Activated T-helper 1 cell treated with anti-CD3 and anti-CD28 coated beads, Interleukin-12 subunit alpha, Interleukin-12 subunit beta, Interleukin-2, Interleukin-4 antibody, amounts not matched to agents 30 ng/mL and 10 ng/mL and 1 ng/mL, durations not matched to agents 14 hours and 24 hours and 36 hours (primary cell): ENCODE measurements around the gene MAPK8IP3. TPM values are rescaled to one million over a fixed set of nuclear protein-coding genes. Genes with fewer than 3 reads are reported as not detected.

ENCODE experiments used
- DNase-seq: peaks from one replicate; pipeline ENCODE4 v3.0.0; 2021; ENCODE audit warnings: low spot score
- H3K27ac Mint-ChIP-seq: one replicate; pipeline ENCODE4 v1.8.0; 2021; ENCODE audit warnings: mild to moderate bottlenecking, mixed read lengths
- H3K27me3 Mint-ChIP-seq: one replicate; pipeline ENCODE4 v1.8.0; 2022; ENCODE audit warnings: mild to moderate bottlenecking, moderate library complexity, mixed read lengths; ENCODE audit not compliant: insufficient read depth
- H3K36me3 Mint-ChIP-seq: one replicate; pipeline ENCODE4 v1.8.0; 2021; ENCODE audit warnings: low read depth, mixed read lengths
- H3K4me1 Mint-ChIP-seq: one replicate; pipeline ENCODE4 v1.8.0; 2021; ENCODE audit warnings: low read depth, mixed read lengths
- H3K4me3 Mint-ChIP-seq: one replicate; pipeline ENCODE4 v1.8.0; 2021; ENCODE audit warnings: mild to moderate bottlenecking, moderate library complexity, mixed read lengths
- H3K9me3 Mint-ChIP-seq: one replicate; pipeline ENCODE4 v1.8.0; 2021; ENCODE audit warnings: mixed read lengths
- intact Hi-C: fragments of 100-400 bp; cut with micrococcal nuclease; formaldehyde crosslinking; loops from one replicate; pipeline ENCODE4 v1.15.1; 2024
- total RNA-seq: library from RNA; stranded (reverse); gene quantifications from 2 replicates; pipeline ENCODE4 v1.2.3, GENCODE V29; 2022

The MAPK8IP3 gene, protein sequence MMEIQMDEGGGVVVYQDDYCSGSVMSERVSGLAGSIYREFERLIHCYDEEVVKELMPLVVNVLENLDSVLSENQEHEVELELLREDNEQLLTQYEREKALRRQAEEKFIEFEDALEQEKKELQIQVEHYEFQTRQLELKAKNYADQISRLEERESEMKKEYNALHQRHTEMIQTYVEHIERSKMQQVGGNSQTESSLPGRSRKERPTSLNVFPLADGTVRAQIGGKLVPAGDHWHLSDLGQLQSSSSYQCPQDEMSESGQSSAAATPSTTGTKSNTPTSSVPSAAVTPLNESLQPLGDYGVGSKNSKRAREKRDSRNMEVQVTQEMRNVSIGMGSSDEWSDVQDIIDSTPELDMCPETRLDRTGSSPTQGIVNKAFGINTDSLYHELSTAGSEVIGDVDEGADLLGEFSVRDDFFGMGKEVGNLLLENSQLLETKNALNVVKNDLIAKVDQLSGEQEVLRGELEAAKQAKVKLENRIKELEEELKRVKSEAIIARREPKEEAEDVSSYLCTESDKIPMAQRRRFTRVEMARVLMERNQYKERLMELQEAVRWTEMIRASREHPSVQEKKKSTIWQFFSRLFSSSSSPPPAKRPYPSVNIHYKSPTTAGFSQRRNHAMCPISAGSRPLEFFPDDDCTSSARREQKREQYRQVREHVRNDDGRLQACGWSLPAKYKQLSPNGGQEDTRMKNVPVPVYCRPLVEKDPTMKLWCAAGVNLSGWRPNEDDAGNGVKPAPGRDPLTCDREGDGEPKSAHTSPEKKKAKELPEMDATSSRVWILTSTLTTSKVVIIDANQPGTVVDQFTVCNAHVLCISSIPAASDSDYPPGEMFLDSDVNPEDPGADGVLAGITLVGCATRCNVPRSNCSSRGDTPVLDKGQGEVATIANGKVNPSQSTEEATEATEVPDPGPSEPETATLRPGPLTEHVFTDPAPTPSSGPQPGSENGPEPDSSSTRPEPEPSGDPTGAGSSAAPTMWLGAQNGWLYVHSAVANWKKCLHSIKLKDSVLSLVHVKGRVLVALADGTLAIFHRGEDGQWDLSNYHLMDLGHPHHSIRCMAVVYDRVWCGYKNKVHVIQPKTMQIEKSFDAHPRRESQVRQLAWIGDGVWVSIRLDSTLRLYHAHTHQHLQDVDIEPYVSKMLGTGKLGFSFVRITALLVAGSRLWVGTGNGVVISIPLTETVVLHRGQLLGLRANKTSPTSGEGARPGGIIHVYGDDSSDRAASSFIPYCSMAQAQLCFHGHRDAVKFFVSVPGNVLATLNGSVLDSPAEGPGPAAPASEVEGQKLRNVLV (N-terminal part only)
- total RNA-seq: 84.4 and 84.6 TPM in 2 replicates

DNA sequence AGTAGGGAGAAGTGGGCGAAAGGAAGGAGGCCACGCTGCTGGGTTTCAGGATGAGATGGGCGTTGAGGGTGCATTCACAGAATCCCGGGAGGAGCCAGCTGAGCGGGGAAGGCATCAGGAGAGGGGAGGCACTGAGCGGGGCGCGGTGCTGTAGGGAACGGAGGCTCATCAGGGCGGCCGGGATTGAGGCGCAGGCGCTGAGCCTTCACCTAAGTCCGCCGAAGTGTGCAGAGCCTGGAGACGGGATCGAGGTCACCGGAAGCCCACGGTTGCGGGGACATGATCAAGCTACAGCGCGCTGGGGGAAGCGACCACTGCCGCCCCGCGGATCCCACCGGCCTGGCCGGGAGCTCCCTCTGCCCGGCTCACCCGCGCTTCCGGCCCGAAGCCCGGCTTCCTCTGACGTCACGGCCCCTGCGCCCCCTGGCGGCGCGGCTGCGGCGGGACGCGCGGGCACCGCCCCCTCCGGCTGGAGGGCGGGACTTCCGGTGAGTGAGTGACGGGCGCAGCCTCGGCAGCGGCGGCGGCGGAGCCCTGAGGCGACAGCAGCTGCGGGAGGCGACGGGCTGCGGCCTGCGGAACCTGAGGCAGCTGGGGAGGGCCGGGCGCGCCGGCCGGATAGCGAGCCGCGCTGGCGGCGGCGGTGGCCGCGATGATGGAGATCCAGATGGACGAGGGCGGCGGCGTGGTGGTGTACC is at the start of gene MAPK8IP3:
MAPK8IP3 (plus strand) TSS at position 508 of the 698 bp plus-strand sequence; CDS start at position 653, 145 bp downstream.
- DNase-seq: peak; percentile 96
- Mint-ChIP-seq H3K27ac (peak within 1 kb of the TSS; percentile 96), H3K4me1 (peaks cover 28% of the 10 kb centered on the region), H3K9me3 (no peaks in the 10 kb centered on the region), H3K27me3 (no peaks in the 10 kb centered on the region), H3K4me3 (peak within 1 kb of the TSS; percentile 94), H3K36me3 (peaks cover 28% of the 10 kb centered on the region)
- intact Hi-C loops: loop anchor here (1.0 to 10.0 kb wide), 7 partner anchors 28 to 291 kb away; partner anchors contain the start of genes CRAMP1, EME2, IFT140 and JPT2

DNA sequence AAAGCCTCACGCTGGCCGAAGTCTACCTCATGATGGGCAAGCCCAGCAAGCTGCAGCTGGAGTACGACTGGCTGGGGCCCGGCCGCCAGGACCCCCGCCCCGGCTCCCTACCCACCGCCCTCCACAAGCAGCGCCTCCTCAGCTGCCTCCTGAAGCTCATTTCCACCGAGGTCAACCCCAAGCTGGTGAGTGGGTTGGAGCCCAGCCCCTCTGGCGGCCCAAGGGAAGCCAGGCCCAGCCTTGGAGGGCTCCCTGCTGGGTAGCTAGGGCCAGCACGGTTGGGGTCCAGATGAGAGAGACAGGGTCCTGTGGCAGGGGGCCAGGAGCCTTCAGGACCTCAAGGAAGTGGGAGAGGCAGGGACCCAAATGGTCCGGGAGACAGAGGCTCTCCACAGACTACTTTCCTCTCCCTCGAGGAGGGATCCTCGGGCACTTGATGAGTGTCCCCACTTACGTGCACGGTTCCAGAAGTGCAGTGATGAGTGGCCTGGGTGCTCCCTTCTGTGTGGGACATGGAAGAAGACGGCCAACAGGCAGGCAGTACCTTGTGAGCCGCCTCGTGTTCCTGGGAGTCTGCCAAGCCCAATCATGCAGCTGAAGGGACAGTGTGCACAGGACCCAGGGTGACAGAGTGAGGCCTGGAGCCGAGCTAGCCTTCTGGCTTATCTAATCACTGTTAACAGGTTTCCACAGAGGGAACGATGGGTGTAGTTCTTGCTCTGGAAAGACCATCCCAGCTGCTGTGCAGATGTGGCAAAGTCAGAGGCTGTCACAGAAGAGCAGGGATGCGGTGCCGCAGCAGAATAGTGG is 49.0 kb upstream of the MAPK8IP3 start:
- no peak for DNase-seq
- intact Hi-C loops: no loop called here
- no peak overlapping the region for H3K4me3 Mint-ChIP-seq
- H3K27ac Mint-ChIP-seq: no peak overlapping the region
- H3K4me1 Mint-ChIP-seq: no peaks in the 10 kb centered on the region
- H3K36me3 Mint-ChIP-seq: peaks cover 17% of the 10 kb centered on the region
- H3K9me3 Mint-ChIP-seq: no peaks in the 10 kb centered on the region
- H3K27me3 Mint-ChIP-seq: no peaks in the 10 kb centered on the region

DNA sequence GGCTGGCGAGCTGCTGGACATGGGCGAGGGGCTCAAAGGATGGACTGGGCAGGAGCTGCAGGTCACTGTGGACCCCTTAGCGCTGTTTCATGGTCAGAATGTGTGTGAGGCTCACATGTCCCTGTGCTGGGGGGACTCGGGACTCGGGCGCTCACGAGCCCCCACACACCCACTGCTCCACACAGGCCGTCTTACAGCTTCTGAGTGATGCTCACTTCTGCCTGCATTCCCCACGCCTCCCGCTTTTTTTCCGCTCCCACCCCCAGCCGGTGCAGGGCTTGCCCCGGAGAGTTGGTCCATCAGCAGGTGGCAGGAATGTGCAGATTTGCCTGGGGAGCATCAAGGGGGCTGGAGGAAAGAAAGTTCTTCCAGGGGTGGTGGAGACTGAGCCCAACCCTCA is 48.2 kb upstream of the MAPK8IP3 start:
- no peaks in the 10 kb centered on the region for H3K27me3 Mint-ChIP-seq
- H3K27ac Mint-ChIP-seq: no peak overlapping the region
- H3K4me1 Mint-ChIP-seq: no peaks in the 10 kb centered on the region
- peaks cover 19% of the 10 kb centered on the region for H3K36me3 Mint-ChIP-seq
- intact Hi-C loops: no loop called here
- no peaks in the 10 kb centered on the region for H3K9me3 Mint-ChIP-seq
- no peak overlapping the region for H3K4me3 Mint-ChIP-seq
- no peak for DNase-seq

DNA sequence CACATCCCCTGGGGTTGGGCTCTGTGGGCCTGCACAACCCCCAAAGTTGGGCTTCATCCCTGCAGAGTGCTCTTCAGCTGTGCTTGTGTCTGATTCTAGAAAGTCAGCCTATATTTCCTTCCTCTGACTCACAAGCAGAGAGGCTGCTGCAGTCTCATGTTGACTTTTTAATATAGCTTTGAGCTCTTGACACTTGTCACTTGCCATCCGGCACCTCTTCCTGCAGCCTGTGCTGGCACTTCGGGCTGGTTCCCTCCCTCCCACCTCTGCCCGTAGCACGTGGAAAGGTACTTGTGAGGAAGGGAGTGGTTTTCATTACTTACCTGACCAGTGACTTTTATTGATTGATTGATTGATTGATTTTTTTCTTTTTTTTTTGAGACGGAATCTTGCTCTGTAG is 47.0 kb upstream of the MAPK8IP3 start:
- Mint-ChIP-seq H3K4me1 (no peaks in the 10 kb centered on the region), H3K4me3 (no peak overlapping the region), H3K9me3 (no peaks in the 10 kb centered on the region), H3K36me3 (peaks cover 28% of the 10 kb centered on the region), H3K27ac (no peak overlapping the region), H3K27me3 (no peaks in the 10 kb centered on the region)
- no peak for DNase-seq
- intact Hi-C loops: no loop called here

DNA sequence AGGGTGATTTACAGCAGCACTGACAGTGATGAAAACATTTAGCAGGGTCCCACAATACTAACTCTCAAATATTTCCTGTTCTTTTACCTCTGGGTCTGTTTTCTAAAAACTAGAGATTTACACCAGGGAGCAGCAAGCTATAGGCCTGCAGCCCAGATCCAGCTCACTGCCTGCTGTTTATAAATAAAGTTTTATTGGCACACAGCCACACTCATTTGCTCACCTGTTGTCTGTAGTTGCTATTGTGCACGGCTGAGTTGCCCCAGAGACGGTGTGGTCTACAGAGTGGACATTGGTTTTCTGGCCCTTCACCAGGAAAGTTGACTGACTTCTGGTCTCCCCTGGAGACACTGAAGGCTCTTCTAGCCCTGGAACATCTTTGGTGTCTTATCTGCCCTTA is 44.2 kb upstream of the MAPK8IP3 start:
- H3K27ac Mint-ChIP-seq: no peak overlapping the region
- DNase-seq: no peak
- intact Hi-C loops: no loop called here
- no peak overlapping the region for H3K4me3 Mint-ChIP-seq
- peaks cover 18% of the 10 kb centered on the region for H3K36me3 Mint-ChIP-seq
- no peaks in the 10 kb centered on the region for H3K27me3 Mint-ChIP-seq
- no peaks in the 10 kb centered on the region for H3K4me1 Mint-ChIP-seq
- H3K9me3 Mint-ChIP-seq: no peaks in the 10 kb centered on the region

DNA sequence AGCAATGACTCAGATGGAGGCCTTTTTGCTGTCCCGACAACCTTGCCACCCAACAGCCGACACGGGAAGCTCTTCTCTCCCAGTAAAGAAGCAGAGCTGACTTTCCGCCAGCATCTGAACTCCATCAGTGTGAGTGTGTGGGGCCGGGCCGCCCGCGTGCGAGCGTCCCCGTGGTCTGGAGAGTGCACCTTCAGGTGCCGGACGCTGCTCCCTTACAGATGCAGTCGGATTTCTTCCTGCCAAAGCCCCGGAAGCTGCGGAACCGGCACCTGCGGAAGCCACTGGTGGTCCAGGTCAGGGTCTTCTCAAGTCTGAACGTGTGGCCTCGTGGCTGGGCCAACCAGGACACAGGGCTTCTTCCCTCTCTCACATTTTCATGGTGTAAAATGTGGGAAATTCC is 43.5 kb upstream of the MAPK8IP3 start:
- intact Hi-C loops: no loop called here
- no peaks in the 10 kb centered on the region for H3K27me3 Mint-ChIP-seq
- DNase-seq: no peak
- peaks cover 24% of the 10 kb centered on the region for H3K36me3 Mint-ChIP-seq
- no peak overlapping the region for H3K4me3 Mint-ChIP-seq
- H3K4me1 Mint-ChIP-seq: no peaks in the 10 kb centered on the region
- no peak overlapping the region for H3K27ac Mint-ChIP-seq
- no peaks in the 10 kb centered on the region for H3K9me3 Mint-ChIP-seq

DNA sequence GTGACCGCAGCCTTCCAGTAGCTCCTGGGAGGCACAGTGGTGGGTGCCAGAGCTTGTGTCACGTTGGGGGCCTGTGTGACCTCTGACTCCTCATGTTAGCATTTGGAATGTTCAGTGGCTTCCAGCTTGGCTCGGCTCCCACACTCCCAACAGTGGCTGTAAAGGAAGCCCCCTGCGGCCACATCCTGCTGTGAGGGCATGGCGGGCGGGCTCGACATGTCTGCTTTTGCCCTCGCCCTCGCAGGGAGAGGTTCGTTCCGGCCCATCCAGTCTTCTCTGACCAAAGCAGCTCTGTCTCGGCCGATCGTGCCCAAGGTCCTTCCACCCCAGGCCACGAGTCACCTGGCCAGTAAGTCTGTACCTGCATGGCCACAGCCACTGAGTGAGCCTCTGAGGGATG is 40.2 kb upstream of the MAPK8IP3 start:
- Mint-ChIP-seq H3K4me1 (no peaks in the 10 kb centered on the region), H3K27me3 (no peaks in the 10 kb centered on the region), H3K36me3 (peaks cover 38% of the 10 kb centered on the region), H3K27ac (no peak overlapping the region), H3K4me3 (no peak overlapping the region), H3K9me3 (no peaks in the 10 kb centered on the region)
- DNase-seq: no peak
- intact Hi-C loops: no loop called here

DNA sequence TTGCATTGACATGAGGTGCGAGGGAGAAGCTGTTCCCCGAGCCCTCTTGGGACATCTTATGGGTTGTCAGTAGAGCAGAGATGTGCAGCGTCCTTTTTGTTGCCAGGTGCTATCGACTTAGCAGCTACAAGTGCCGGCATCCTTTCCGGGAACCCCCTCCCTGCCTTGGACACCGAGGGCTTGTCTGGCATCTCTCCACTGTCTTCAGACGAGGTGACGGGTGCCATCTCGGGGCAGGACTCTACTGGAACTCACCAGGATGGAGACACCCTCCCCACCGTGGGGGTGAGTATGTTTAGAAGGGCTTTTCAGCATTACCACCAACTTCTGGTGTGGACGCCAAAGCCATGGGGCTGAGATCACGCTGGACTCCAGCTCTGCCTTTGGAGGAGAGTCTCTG is 39.7 kb upstream of the MAPK8IP3 start:
- peaks cover 41% of the 10 kb centered on the region for H3K36me3 Mint-ChIP-seq

DNA sequence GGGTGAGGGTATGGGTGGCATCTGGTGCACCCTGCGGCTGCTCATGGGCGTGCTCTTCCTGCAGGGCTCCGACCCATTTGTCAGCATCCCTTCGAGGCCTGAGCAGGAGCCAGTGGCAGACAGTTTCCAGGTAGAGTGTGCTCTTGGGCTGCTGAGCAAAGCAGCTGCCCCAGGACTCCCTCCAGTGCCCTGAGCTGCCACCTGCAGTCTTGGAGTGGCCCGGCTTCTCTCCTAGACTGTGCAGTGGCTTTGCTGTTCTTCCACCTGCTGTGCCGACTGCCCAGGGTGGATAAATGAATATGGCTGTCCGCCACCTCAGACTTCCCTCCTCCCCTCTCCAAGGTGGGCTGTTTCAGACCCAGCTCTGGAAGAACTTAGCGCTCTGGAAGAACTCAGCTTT is 38.7 kb upstream of the MAPK8IP3 start:
- H3K36me3 Mint-ChIP-seq: peaks cover 44% of the 10 kb centered on the region
- no peak for DNase-seq
- H3K27ac Mint-ChIP-seq: no peak overlapping the region
- H3K9me3 Mint-ChIP-seq: no peaks in the 10 kb centered on the region
- no peak overlapping the region for H3K4me3 Mint-ChIP-seq
- no peaks in the 10 kb centered on the region for H3K4me1 Mint-ChIP-seq
- intact Hi-C loops: no loop called here
- H3K27me3 Mint-ChIP-seq: no peaks in the 10 kb centered on the region

More for the DNA sequence above, 39.7 kb upstream of the MAPK8IP3 start:
- H3K4me3 Mint-ChIP-seq: no peak overlapping the region
- no peaks in the 10 kb centered on the region for H3K9me3 Mint-ChIP-seq
- no peak overlapping the region for H3K27ac Mint-ChIP-seq
- H3K27me3 Mint-ChIP-seq: no peaks in the 10 kb centered on the region
- intact Hi-C loops: no loop called here
- DNase-seq: no peak
- H3K4me1 Mint-ChIP-seq: no peaks in the 10 kb centered on the region

DNA sequence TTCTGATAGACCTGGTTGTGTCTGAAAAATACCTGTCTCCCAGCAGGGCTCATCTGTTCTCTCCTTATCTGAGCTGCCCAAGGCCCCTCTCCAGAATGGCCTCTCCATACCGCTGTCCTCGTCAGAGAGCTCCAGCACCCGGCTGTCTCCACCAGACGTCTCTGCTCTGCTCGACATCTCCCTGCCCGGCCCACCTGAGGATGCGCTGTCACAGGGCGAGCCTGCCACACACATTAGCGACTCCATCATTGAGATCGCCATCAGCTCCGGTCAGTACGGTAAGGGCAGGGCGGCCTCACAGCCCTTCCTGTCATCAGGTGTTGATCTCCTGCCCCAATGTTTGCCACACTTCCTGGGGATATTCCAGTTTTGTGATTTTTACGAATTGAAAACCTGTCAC is 38.1 kb upstream of the MAPK8IP3 start:
- no peak overlapping the region for H3K27ac Mint-ChIP-seq
- DNase-seq: no peak
- H3K9me3 Mint-ChIP-seq: no peaks in the 10 kb centered on the region
- no peaks in the 10 kb centered on the region for H3K27me3 Mint-ChIP-seq
- H3K4me3 Mint-ChIP-seq: no peak overlapping the region
- intact Hi-C loops: no loop called here
- no peaks in the 10 kb centered on the region for H3K4me1 Mint-ChIP-seq
- H3K36me3 Mint-ChIP-seq: peaks cover 43% of the 10 kb centered on the region

DNA sequence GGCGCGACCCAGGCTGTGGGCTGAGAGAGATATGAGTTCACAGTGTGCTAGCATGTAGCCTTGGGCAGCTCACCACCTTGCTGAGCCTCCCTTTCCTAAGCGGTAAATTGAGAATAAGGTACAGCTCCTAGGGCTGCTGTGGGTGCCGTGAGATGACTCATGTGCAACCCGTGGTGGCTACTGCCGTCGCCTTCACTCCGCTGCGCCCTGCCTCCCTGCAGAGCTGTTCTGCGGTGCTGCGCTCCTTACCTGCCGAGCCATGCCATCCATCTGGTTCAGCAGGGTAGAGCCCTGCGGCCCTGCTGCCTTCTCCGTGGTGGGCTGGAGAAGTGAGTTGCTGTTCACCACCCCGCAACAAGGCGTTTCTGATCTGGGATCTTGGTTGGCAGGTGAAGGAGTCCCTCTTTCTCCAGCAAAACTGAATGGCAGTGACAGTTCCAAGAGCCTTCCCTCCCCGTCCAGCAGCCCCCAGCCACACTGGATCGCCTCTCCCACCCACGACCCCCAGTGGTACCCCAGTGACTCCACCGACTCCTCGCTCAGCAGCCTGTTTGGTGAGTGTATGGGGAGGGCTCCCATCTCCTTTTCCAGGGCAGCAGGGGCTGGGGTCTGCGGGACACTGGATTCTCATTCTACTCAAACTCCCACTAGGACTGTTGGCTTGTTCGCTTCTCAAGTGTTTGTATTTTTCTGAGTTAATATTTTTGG is 37.2 kb upstream of the MAPK8IP3 start:
- H3K27ac Mint-ChIP-seq: no peak overlapping the region
- intact Hi-C loops: no loop called here
- H3K4me3 Mint-ChIP-seq: no peak overlapping the region
- no peaks in the 10 kb centered on the region for H3K27me3 Mint-ChIP-seq
- H3K9me3 Mint-ChIP-seq: no peaks in the 10 kb centered on the region
- no peaks in the 10 kb centered on the region for H3K4me1 Mint-ChIP-seq
- DNase-seq: no peak
- peaks cover 42% of the 10 kb centered on the region for H3K36me3 Mint-ChIP-seq
